Hepatocyte (in vitro differentiated cells): Measurements from ENCODE around the gene CDRT4. TPM values are rescaled to one million over a fixed set of nuclear protein-coding genes. Genes with fewer than 3 reads are reported as not detected.
A peak's percentile ranks its signal among the peaks of the same experiment; 100 is the strongest.

ENCODE experiments used
- DNase-seq: peaks from one replicate; pipeline ENCODE4 v3.0.0-alpha.2; 2016; ENCODE audit warnings: low spot score
- H2AFZ ChIP-seq: fragments of 200-600 bp; sonication (generic); 2 replicates; pipeline ENCODE4 v1.6.0; 2016; ENCODE audit warnings: antibody characterized with exemption, mild to moderate bottlenecking
- H3K27ac ChIP-seq: fragments of 200-600 bp; sonication (generic); 2 replicates; pipeline ENCODE4 v1.5.1; 2016; ENCODE audit warnings: mild to moderate bottlenecking
- H3K27me3 ChIP-seq: fragments of 200-600 bp; sonication (generic); 2 replicates; pipeline ENCODE4 v1.6.1; 2016
- H3K36me3 ChIP-seq: fragments of 200-600 bp; sonication (generic); replicated peaks from 2 replicates; pipeline ENCODE4 v1.5.1; 2016; ENCODE audit warnings: low read depth; ENCODE audit not compliant: insufficient read depth
- H3K4me1 ChIP-seq: fragments of 200-600 bp; sonication (generic); 2 replicates; pipeline ENCODE4 v1.5.1; 2016; ENCODE audit warnings: mild to moderate bottlenecking, moderate library complexity; ENCODE audit not compliant: insufficient read depth
- H3K4me2 ChIP-seq: fragments of 200-600 bp; sonication (generic); 2 replicates; pipeline ENCODE4 v1.6.0; 2016
- H3K4me3 ChIP-seq: fragments of 200-600 bp; sonication (generic); 2 replicates; pipeline ENCODE4 v1.5.1; 2016; ENCODE audit warnings: mild to moderate bottlenecking
- H3K79me2 ChIP-seq: fragments of 200-600 bp; sonication (generic); 2 replicates; pipeline ENCODE4 v1.6.0; 2017; ENCODE audit warnings: mild to moderate bottlenecking
- H3K9me2 ChIP-seq: fragments of 200-600 bp; sonication (generic); replicated peaks from 2 replicates; pipeline ENCODE4 v1.6.0; 2017; ENCODE audit warnings: mild to moderate bottlenecking; ENCODE audit not compliant: insufficient read depth
- H3K9me3 ChIP-seq: fragments of 200-600 bp; sonication (generic); 2 replicates; pipeline ENCODE4 v1.5.1; 2016; ENCODE audit warnings: low read depth, mild to moderate bottlenecking
- H4K20me1 ChIP-seq: fragments of 200-600 bp; sonication (generic); 2 replicates; pipeline ENCODE4 v1.6.0; 2016; ENCODE audit warnings: mild to moderate bottlenecking; ENCODE audit not compliant: insufficient read depth, poor library complexity, severe bottlenecking
- EZH2 ChIP-seq: fragments of 200-600 bp; sonication (generic); IDR thresholded peaks from 2 replicates; pipeline ENCODE4 v1.6.1; 2016; ENCODE audit warnings: antibody characterized with exemption, mild to moderate bottlenecking, borderline replicate concordance
- EZH2phosphoT487 ChIP-seq: fragments of 200-600 bp; sonication (generic); IDR thresholded peaks from one replicate; pipeline ENCODE4 v1.6.1; 2018; ENCODE audit warnings: antibody characterized with exemption, mild to moderate bottlenecking, low read depth, moderate library complexity; ENCODE audit not compliant: unreplicated experiment, severe bottlenecking
- WGBS: methylation state at CpG from one replicate; pipeline ENCODE4 v1.1.6; 2016; ENCODE audit warnings: low lambda C conversion rate; ENCODE audit errors: missing lambda C conversion rate; 5-methylcytosine and 5-hydroxymethylcytosine counted together
- polyA plus RNA-seq: library from polyadenylated mRNA; unstranded; fragments of >200 nt; fragmentation: Nextera tagmentation; extraction: Ambion mirVana; gene quantifications from 2 replicates; pipeline ENCODE4 v1.2.1, GENCODE V29; 2016
- total RNA-seq: library from RNA; depleted of rRNA; stranded (reverse); fragments of >200 nt; gene quantifications from 2 replicates; pipeline ENCODE4 v1.2.3, GENCODE V29; 2014
- TF ChIP-seq, protein P1 (sequence below): fragments of 200-600 bp; sonication (generic); IDR thresholded peaks from 2 replicates; pipeline ENCODE4 v1.5.1; 2016; ENCODE audit warnings: antibody characterized with exemption, mild to moderate bottlenecking; ENCODE audit not compliant: poor library complexity

The CDRT4 gene
- total and polyA plus RNA-seq, 2 experiments from 2014 or later = 2.7 to 9.6 TPM

DNA sequence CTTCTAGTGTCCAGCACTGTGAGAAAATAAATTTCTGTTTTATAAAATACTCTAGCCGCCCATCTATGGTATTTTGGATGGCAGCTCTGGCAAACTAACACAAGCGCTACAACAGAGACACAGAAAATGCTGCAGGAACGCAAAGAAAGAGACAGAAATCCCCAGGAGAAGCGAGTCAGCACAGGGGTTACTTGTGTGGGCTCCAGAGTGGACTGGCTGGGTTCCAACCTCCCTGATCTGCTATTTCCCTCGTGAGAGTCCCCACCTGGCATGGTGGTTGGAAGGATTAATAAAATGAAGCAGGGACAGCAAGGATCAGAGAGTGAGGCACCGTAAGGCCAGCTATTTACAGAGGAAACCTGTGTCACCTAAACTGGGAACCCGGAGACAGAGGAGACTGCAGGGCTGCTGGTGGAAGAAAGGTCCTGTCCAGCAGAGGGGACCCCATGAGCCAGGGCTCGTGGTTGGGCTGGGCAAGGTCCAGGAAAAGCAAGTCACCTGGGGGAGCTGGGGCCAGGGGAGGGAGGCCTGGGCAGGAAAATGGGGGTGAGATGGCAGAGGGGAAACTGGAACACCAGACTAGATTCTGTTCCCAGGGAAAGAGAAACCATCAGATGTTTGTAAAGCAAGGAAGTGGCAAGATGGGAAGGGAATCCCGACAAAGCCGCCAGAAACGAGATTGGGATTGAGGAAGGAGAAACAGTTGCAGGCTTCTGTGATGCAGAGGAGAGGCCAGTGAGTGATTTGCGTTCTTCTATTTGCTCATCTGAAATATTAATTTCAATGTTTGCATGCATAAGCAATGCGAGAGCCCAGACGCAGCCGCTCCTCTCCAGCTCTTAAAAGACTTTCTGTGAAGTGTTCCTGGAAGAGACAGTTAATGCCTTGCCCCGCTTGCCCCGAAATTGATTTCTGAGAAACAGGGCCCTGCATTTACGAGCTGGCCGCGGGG lies 63.0 kb downstream of the CDRT4 start:
- peak overlapping the region; percentile 54 for H3K27ac ChIP-seq
- no peak overlapping the region for H2AFZ ChIP-seq
- H3K27me3 ChIP-seq = no peaks in the 10 kb centered on the region
- TF ChIP-seq EZH2phosphoT487 = no peak
- TF ChIP-seq EZH2 = no peak
- TF ChIP-seq, protein P1, sequence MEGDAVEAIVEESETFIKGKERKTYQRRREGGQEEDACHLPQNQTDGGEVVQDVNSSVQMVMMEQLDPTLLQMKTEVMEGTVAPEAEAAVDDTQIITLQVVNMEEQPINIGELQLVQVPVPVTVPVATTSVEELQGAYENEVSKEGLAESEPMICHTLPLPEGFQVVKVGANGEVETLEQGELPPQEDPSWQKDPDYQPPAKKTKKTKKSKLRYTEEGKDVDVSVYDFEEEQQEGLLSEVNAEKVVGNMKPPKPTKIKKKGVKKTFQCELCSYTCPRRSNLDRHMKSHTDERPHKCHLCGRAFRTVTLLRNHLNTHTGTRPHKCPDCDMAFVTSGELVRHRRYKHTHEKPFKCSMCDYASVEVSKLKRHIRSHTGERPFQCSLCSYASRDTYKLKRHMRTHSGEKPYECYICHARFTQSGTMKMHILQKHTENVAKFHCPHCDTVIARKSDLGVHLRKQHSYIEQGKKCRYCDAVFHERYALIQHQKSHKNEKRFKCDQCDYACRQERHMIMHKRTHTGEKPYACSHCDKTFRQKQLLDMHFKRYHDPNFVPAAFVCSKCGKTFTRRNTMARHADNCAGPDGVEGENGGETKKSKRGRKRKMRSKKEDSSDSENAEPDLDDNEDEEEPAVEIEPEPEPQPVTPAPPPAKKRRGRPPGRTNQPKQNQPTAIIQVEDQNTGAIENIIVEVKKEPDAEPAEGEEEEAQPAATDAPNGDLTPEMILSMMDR = no peak
- no peak overlapping the region for H3K4me3 ChIP-seq
- no peak for DNase-seq
- no peaks in the 10 kb centered on the region for H3K9me2 ChIP-seq
- no peaks in the 10 kb centered on the region for H3K36me3 ChIP-seq
- WGBS = 72% methylated on average over 20 of the region's 20 CpGs
- peaks cover 13% of the 10 kb centered on the region for H3K4me1 ChIP-seq
- no peak overlapping the region for H3K4me2 ChIP-seq
- H3K9me3 ChIP-seq = no peaks in the 10 kb centered on the region
- H3K79me2 ChIP-seq = no peaks in the 10 kb centered on the region
- H4K20me1 ChIP-seq = no peaks in the 10 kb centered on the region

DNA sequence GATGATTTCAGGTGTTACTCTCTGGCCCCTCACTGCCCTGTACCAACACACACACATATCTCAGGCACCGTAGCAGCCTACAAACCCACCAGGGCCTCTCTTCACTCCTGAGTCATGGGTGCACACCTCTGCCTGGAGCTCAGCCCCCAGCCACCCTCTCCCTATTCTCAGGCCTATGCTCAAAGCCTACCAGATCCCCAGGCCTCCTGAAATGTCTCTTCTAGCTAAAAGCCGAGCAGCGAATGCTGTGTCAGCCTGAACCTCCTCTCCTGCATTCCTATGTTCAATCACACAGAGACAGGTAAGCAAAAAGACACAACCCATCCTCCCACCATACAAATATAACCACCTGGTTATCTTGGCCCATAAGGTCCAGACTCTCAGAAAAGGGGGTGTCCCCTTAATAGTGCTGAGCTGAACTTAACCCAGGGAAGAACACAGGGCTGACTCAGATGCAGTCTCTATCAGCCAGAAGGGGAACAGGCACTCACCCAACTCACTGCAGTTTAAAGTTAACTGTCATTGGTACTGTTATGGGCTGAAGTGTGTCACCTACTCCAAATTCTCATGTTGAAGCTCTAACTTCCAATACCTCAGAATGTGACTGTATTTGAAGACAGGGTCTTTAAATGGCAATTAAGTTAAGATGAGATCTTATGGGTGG lies 64.0 kb downstream of the CDRT4 start:
- H3K27me3 ChIP-seq = no peaks in the 10 kb centered on the region
- no peak overlapping the region for H3K27ac ChIP-seq
- DNase-seq = no peak
- TF ChIP-seq, protein P1 = no peak
- TF ChIP-seq EZH2 (no peak), EZH2phosphoT487 (no peak)
- H3K4me1 ChIP-seq = peaks cover 14% of the 10 kb centered on the region
- H3K36me3 ChIP-seq = no peaks in the 10 kb centered on the region
- H3K79me2 ChIP-seq = no peaks in the 10 kb centered on the region
- H3K9me2 ChIP-seq = no peaks in the 10 kb centered on the region
- H4K20me1 ChIP-seq = no peaks in the 10 kb centered on the region
- H2AFZ ChIP-seq = no peak overlapping the region
- WGBS = 76% methylated on average over 3 of the region's 3 CpGs
- no peak overlapping the region for H3K4me3 ChIP-seq
- H3K4me2 ChIP-seq = no peak overlapping the region
- H3K9me3 ChIP-seq = no peaks in the 10 kb centered on the region

- no peak overlapping the region for H2AFZ ChIP-seq
- no peak overlapping the region for H3K4me2 ChIP-seq
- DNase-seq = no peak
- WGBS = 97% methylated on average over 6 of the region's 6 CpGs
- H3K79me2 ChIP-seq = no peaks in the 10 kb centered on the region
- peaks cover 21% of the 10 kb centered on the region for H3K4me1 ChIP-seq
- TF ChIP-seq, protein P1 = no peak
- no peak for TF ChIP-seq EZH2
- TF ChIP-seq EZH2phosphoT487 = no peak
- no peaks in the 10 kb centered on the region for H3K27me3 ChIP-seq
- no peaks in the 10 kb centered on the region for H3K9me2 ChIP-seq
- no peaks in the 10 kb centered on the region for H3K9me3 ChIP-seq
- H3K4me3 ChIP-seq = no peak overlapping the region
- H4K20me1 ChIP-seq = no peaks in the 10 kb centered on the region
- no peaks in the 10 kb centered on the region for H3K36me3 ChIP-seq
- H3K27ac ChIP-seq = peak overlapping the region; percentile 6
Measured at GRCh38 chr17:15399443-15399842, 68.0 kb downstream of the CDRT4 start.
